Colon (tissue), 2 donors: Measurements from ENCODE around the gene MRPL51.
"Not testable (repeated sequence)": the region's sequence is repeated elsewhere in the genome, so short reads cannot be mapped to it uniquely, and the experiment has no call there.

Experiments used
- FAIRE-seq: peaks from 2 replicates; lab custom pipeline; 2012; peaks lifted over from hg19 to GRCh38; lab: Jason Lieb, UNC
- donor health status: control.
- donor health status: control.

The MRPL51 gene

GRCh38 chr12:6532051-6532926 lies 39.2 kb upstream of the MRPL51 start:
- no peak for FAIRE-seq

- no peak for FAIRE-seq
These were observed 37.7 kb upstream of the MRPL51 start for GRCh38 chr12:6530576-6531260.

DNA sequence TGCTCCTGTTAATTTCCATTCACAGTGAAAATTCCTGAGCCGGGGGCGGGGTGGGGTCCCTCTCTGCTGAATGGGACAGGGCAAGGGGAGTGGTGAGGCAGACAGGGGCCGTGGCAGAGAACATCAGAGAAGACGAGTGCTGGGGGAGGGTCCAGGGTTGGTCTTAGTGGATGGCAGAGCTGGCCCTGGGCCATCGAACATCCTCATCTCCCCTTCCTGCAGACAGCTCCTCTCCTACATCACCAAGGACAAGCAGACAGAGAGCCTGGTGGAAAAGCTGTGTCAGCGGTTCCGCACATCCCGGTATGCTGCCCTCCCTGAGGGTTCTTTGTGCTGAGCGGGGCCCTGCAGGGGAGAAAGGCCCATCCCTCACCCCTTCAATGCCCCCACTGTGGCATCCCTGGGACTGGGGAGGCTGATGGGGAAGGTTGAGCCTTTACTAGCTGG lies 36.3 kb upstream of the MRPL51 start:
- no peak for FAIRE-seq

DNA sequence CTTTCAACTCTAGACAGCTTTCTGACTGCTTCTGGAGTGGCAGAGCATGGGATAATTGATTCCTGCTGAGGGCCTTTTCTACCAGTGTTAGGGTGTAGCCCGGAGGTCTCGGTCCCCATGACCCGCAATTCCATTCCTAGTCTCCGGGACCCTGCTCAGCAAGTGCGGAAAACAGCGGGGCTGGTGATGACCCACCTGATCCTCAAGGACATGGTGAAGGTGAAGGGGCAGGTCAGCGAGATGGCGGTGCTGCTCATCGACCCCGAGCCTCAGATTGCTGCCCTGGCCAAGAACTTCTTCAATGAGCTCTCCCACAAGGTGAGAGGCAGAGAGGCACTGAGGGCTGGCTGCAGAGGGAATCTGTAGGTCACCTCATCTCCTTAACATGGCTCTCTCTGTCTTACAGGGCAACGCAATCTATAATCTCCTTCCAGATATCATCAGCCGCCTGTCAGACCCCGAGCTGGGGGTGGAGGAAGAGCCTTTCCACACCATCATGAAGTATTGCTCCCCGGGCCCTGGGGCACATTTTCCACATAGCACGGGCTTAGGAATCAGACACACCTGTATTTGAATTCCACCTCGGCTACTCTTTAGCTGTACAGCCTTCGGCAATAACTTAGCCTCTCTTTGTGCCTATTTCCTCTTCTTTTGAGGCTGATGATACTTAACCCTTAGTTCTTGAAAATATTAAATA lies 35.6 kb upstream of the MRPL51 start:
- no peak for FAIRE-seq

DNA sequence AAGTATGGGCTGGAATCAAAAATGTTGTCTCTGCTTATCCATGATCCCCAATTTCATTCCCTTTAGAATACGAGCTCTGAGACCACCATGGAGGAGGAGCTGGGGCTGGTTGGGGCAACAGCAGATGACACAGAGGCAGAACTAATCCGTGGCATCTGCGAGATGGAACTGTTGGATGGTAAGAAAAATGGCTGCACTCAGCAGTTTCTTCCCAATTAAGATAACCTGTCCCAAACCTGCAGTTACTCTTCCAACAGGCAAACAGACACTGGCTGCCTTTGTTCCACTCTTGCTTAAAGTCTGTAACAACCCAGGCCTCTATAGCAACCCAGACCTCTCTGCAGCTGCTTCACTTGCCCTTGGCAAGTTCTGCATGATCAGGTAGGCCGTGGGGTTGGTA lies 34.6 kb upstream of the MRPL51 start:
- FAIRE-seq, result no peak

DNA sequence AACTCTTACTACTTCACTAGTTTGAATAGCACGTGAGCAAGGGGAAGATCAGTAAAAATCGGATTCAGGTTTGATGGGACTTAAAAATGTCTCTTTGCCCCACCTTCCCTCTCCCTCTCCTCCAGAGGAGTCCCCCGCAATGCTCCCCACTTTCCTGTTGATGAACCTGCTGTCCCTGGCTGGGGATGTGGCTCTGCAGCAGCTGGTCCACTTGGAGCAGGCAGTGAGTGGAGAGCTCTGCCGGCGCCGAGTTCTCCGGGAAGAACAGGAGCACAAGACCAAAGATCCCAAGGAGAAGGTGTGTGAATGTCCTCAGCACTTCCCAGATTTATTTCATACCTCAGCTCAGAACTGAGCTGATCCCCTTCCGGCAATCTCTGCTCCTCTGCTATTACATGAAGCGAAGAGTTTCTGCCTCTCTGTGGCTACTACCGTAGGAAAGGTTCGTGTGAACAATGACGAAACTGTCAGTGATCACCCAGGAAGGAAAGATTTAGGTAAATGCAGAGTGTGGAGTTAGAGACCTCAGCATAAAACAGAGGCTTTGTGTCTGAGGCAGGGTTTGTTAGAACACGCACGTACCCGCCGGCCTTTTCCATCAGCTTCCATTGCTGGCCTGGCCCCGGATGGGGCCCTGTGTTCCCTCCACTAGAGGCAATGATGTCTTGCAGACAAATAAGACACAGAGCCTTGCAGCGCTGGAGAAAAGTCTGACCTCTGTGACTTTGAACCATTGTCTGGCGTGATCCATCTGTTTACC lies 33.9 kb upstream of the MRPL51 start:
- FAIRE-seq, result no peak

GRCh38 chr12:6526201-6526600 lies 33.1 kb upstream of the MRPL51 start:
- no peak for FAIRE-seq

DNA sequence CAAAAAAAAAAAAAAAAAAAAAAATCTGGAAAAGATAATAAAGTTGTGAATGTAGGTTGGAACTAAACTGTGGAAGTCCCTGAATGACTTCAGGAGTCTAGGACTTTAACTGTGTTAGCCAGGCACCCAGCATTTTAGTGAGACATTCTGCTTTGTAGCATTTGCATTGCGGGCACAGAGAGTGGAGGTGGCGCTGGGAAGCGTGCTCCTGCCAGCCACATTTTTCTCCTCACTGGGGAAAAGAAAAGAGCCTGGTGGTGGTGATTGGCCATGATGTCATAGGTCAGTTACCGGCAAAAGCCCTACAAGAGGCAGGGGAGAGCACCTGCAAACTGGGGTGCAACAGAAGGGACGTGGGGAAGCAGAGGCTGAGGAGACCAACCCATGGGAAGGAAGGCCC lies 31.6 kb upstream of the MRPL51 start:
- FAIRE-seq, result no peak

- no peak for FAIRE-seq
These were observed 30.6 kb upstream of the MRPL51 start for GRCh38 chr12:6523708-6524107.

DNA sequence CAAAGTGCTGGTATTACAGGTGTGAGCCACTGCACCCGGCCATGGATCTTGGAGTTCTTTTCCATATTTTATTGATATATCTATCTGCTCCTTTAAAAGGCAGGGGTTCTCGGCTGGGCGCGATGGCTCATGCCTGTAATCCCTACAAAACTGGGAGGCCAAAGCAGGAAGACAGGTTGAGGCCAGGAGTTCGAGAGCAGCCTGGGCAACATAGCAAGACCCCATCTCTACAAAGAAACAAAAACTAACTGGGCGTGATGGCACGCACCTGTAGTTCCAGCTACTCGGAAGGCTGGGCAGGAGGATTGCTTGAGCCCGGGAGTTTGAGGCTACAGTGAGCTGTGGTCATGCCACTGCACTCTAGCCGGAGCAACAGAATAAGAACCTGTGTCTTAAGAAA lies 29.1 kb upstream of the MRPL51 start:
- no peak for FAIRE-seq

- no peak for FAIRE-seq
These were observed 27.1 kb upstream of the MRPL51 start for GRCh38 chr12:6520186-6520585.

GRCh38 chr12:6508087-6508486 lies 15.0 kb upstream of the MRPL51 start:
- FAIRE-seq, result no peak

GRCh38 chr12:6507102-6507998 lies 14.3 kb upstream of the MRPL51 start:
- no peak for FAIRE-seq

- no peak for FAIRE-seq
These were observed 7.4 kb upstream of the MRPL51 start for GRCh38 chr12:6500466-6500865.

- not testable (repeated sequence) for FAIRE-seq
These were observed 4.2 kb upstream of the MRPL51 start for GRCh38 chr12:6497291-6497690.

GRCh38 chr12:6494968-6495367 lies 1.9 kb upstream of the MRPL51 start:
- no peak for FAIRE-seq

- no peak for FAIRE-seq
These were observed 1.2 kb upstream of the MRPL51 start for GRCh38 chr12:6494258-6494743.

DNA sequence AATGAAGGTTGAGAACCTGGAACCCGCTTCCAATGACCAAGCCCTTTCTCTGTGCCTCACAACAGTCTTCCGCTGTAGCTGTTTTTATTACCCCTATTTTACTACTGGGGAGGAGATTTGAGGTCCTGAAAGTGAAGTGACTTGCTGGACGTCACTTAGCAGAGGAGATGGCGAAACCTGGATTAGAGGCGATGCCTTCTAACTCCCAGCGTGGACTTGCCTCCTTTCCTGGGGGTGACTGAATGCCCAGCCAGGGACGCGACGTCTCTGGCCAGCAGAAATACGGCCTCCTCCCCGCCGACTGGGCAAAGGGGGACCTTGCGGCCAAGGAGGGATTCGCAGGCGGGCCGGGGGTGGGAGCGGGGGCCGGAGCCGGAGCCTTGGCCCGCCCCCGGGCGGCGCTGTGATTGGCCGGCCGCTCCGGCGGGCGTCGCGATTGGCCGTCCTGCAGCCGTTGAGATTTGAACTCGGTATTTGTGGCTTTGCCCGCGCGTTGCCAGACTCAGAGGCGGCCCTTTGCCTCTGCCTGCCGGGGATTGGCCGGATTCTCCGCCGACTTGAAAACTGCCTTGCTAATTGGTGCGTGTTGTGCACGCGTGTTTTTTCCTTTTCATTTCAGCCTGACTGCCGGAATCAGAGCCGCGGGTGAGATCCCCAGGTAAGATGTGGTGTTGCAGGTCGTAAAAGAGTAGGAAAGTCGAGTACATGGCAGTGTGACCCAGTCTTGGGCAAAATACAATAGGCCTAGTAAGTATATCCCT lies 615 bp upstream of the MRPL51 start, which contains the start of gene NCAPD2:
TSS of gene NCAPD2 (plus strand) at position 606 of the 761 bp plus-strand sequence. CDS start 997 bp downstream, outside the sequence.
- no peak for FAIRE-seq

- not testable (repeated sequence) for FAIRE-seq
These were observed 2.4 kb downstream of the MRPL51 start for GRCh38 chr12:6490673-6491072.

DNA sequence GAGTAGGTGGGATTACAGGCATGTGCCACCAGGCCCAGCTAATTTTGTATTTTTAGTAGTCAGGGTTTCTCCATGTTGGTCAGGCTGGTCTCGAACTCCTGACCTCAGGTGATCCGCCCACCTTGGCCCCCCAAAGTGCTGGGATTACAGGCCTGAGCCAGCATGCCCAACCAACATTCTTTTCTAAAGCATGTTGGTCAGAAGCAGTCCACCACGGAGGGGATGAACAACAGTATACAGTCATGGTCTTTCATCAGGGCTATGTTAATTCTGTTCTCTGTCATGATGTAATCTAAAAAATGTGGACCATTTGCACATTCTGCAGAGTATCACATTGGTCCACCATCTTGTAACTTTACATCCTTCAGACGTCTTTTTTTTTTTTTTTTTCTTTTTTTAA lies 3.6 kb downstream of the MRPL51 start:
- FAIRE-seq, result no peak
